Left lobe of liver (tissue), 2 donors: Measurements from ENCODE around the gene PRPF40B. TPM values are rescaled to one million over a fixed set of nuclear protein-coding genes. Genes with fewer than 3 reads are reported as not detected.

Source experiments
- ATAC-seq: fragments of 200-7000 bp; cut with Tn5 transposase; one replicate; pipeline ENCODE4 v1.9.1; 2020; ENCODE audit warnings: mild to moderate bottlenecking, moderate library complexity
- DNase-seq: peaks from one replicate; pipeline ENCODE4 v3.0.0-alpha.2; 2020; ENCODE audit warnings: low spot score
- total RNA-seq: library from RNA; stranded (reverse); gene quantifications from one replicate; pipeline ENCODE4 v1.2.1, GENCODE V29; 2021
- donor health status: DM: no; HTN: no; CAD: no; lungs with moderate emphysema.
- donor health status: DM: no; HTN: yes; CAD: no.

PRPF40B gene
- total RNA-seq, 1 donor from 2014 or later: 6.3 TPM

- ATAC-seq (peak; percentile 50), DNase-seq (no peak)
Observed at GRCh38 chr12:49655595-49656236, 32.4 kb downstream of the PRPF40B start.

- no peak for ATAC-seq
- no peak for DNase-seq
Observed at GRCh38 chr12:49658276-49658675, 34.9 kb downstream of the PRPF40B start.

- DNase-seq (no peak), ATAC-seq (no peak)
Observed at GRCh38 chr12:49659753-49660152, 36.4 kb downstream of the PRPF40B start.

GRCh38 chr12:49661191-49661590 is 37.8 kb downstream of the PRPF40B start:
- ATAC-seq (no peak), DNase-seq (no peak)

GRCh38 chr12:49661746-49662145 is 38.4 kb downstream of the PRPF40B start:
- ATAC-seq: no peak

GRCh38 chr12:49662998-49663843 is 39.9 kb downstream of the PRPF40B start:
- no peak for DNase-seq
- ATAC-seq: peak; percentile 81

More at GRCh38 chr12:49661746-49662145, 38.4 kb downstream of the PRPF40B start:
- no peak for DNase-seq

GRCh38 chr12:49664167-49664566 is 40.8 kb downstream of the PRPF40B start:
- DNase-seq (no peak), ATAC-seq (no peak)

GRCh38 chr12:49664591-49665239 is 41.4 kb downstream of the PRPF40B start:
- ATAC-seq: no peak
- DNase-seq: no peak

GRCh38 chr12:49665384-49665783 is 42.0 kb downstream of the PRPF40B start:
- DNase-seq (no peak), ATAC-seq (no peak)

GRCh38 chr12:49666176-49666575 is 42.8 kb downstream of the PRPF40B start:
- no peak for ATAC-seq

GRCh38 chr12:49667325-49668090 is 44.1 kb downstream of the PRPF40B start:
- no peak for ATAC-seq

More at GRCh38 chr12:49666176-49666575, 42.8 kb downstream of the PRPF40B start:
- DNase-seq: no peak

GRCh38 chr12:49669796-49670195 is 46.4 kb downstream of the PRPF40B start:
- ATAC-seq: no peak

More at GRCh38 chr12:49667325-49668090, 44.1 kb downstream of the PRPF40B start:
- no peak for DNase-seq

GRCh38 chr12:49671031-49671765 is 47.8 kb downstream of the PRPF40B start:
- DNase-seq (no peak), ATAC-seq (peak; percentile 33)

More at GRCh38 chr12:49669796-49670195, 46.4 kb downstream of the PRPF40B start:
- DNase-seq: no peak

- ATAC-seq (no peak), DNase-seq (no peak)
Observed at GRCh38 chr12:49672301-49673217, 49.2 kb downstream of the PRPF40B start.

GRCh38 chr12:49673446-49674317 is 50.3 kb downstream of the PRPF40B start:
- ATAC-seq (peak; percentile 82), DNase-seq (peak; percentile 59)

GRCh38 chr12:49674318-49674981 is 51.1 kb downstream of the PRPF40B start:
- DNase-seq: no peak
- no peak for ATAC-seq

- no peak for DNase-seq
- no peak for ATAC-seq
Observed at GRCh38 chr12:49675137-49675536, 51.8 kb downstream of the PRPF40B start.
